ENCODE measurements around the gene RPAP3. TPM values are rescaled to one million over a fixed set of nuclear protein-coding genes. Genes with fewer than 3 reads are reported as not detected.

RPAP3 gene
- total RNA-seq, 2 experiments from 2014 or later: 38.4 to 40.7 TPM

GRCh38 chr12:47730341-47730744 lies 24.5 kb upstream of the RPAP3 start:
- H3K27me3 Mint-ChIP-seq: no peaks in the 10 kb centered on the region
- no peaks in the 10 kb centered on the region for H3K9me3 Mint-ChIP-seq
- H3K4me1 Mint-ChIP-seq: no peaks in the 10 kb centered on the region
- ChIA-PET CTCF (interaction anchor here (5.6 kb wide), 1 partner anchor 12 kb away, joined by 55 read pairs; no protein-coding TSS in a partner anchor), POLR2A (no interaction called here)
- no peak for DNase-seq
- no peak overlapping the region for H3K27ac Mint-ChIP-seq
- no peaks in the 10 kb centered on the region for H3K36me3 Mint-ChIP-seq (ENCODE audit: low read depth)
- no peak overlapping the region for H3K4me3 Mint-ChIP-seq

GRCh38 chr12:47729233-47729632 lies 23.4 kb upstream of the RPAP3 start:
- Mint-ChIP-seq H3K27ac (no peak overlapping the region), H3K9me3 (no peaks in the 10 kb centered on the region), H3K4me3 (no peak overlapping the region), H3K27me3 (no peaks in the 10 kb centered on the region), H3K4me1 (no peaks in the 10 kb centered on the region), H3K36me3 (ENCODE audit: low read depth) (no peaks in the 10 kb centered on the region)
- POLR2A ChIA-PET: no interaction called here
- no peak for DNase-seq
- CTCF ChIA-PET: interaction anchor here (5.6 kb wide), 1 partner anchor 13 kb away, joined by 55 read pairs; no protein-coding TSS in a partner anchor

- Mint-ChIP-seq H3K36me3 (ENCODE audit: low read depth) (peaks cover 5% of the 10 kb centered on the region), H3K27me3 (no peaks in the 10 kb centered on the region), H3K4me1 (peaks cover 25% of the 10 kb centered on the region), H3K27ac (no peak overlapping the region), H3K4me3 (no peak overlapping the region), H3K9me3 (no peaks in the 10 kb centered on the region)
- no peak for DNase-seq
- ChIA-PET CTCF (interaction anchor here (0.7 to 2.3 kb wide), 7 partner anchors 10 to 89 kb away, joined by 3 to 11 read pairs (median 6); no protein-coding TSS in a partner anchor), POLR2A (interaction anchor here (1.2 kb wide), 1 partner anchor 20 kb away, joined by 3 read pairs; the partner anchor contains the start of gene RPAP3)
Observed at GRCh38 chr12:47725893-47726292, 20.1 kb upstream of the RPAP3 start.

- H3K27me3 Mint-ChIP-seq: no peaks in the 10 kb centered on the region
- H3K4me1 Mint-ChIP-seq: peaks cover 26% of the 10 kb centered on the region
- no peak for DNase-seq
- H3K4me3 Mint-ChIP-seq: no peak within 1 kb of the TSS
- ChIA-PET POLR2A (interaction anchor here (1.2 kb wide), 1 partner anchor 19 kb away, joined by 3 read pairs; the partner anchor contains the start of gene RPAP3), CTCF (interaction anchor here (0.9 to 4.4 kb wide), 7 partner anchors 10 to 41 kb away, joined by 3 to 17 read pairs (median 9); no protein-coding TSS in a partner anchor)
- H3K27ac Mint-ChIP-seq: no peak within 1 kb of the TSS
- peaks cover 5% of the 10 kb centered on the region for H3K36me3 Mint-ChIP-seq (ENCODE audit: low read depth)
- H3K9me3 Mint-ChIP-seq: no peaks in the 10 kb centered on the region
Observed at GRCh38 chr12:47725091-47725772, 19.4 kb upstream of the RPAP3 start, which contains the start of gene ENDOU. ENDOU (minus strand) TSS chr12:47725490; CDS start chr12:47725413, 77 bp downstream.

- Mint-ChIP-seq H3K4me3 (no peak overlapping the region), H3K27me3 (no peaks in the 10 kb centered on the region), H3K27ac (no peak overlapping the region), H3K36me3 (ENCODE audit: low read depth) (peaks cover 10% of the 10 kb centered on the region), H3K4me1 (peaks cover 29% of the 10 kb centered on the region), H3K9me3 (no peaks in the 10 kb centered on the region)
- DNase-seq: no peak
- CTCF ChIA-PET: interaction anchor here (0.8 to 4.4 kb wide), 4 partner anchors 8 to 21 kb away, joined by 3 to 17 read pairs (median 3); no protein-coding TSS in a partner anchor
- POLR2A ChIA-PET: interaction anchor here (1.0 to 1.3 kb wide), 2 partner anchors 17 to 115 kb away, joined by 3 read pairs; partner anchors contain the start of gene RPAP3
Observed at GRCh38 chr12:47722941-47723631, 17.3 kb upstream of the RPAP3 start.

GRCh38 chr12:47722136-47722834 lies 16.5 kb upstream of the RPAP3 start:
- peaks cover 37% of the 10 kb centered on the region for H3K4me1 Mint-ChIP-seq
- H3K4me3 Mint-ChIP-seq: no peak overlapping the region
- ChIA-PET POLR2A (interaction anchor here (1.3 kb wide), 1 partner anchor 16 kb away, joined by 3 read pairs; the partner anchor contains the start of gene RPAP3), CTCF (interaction anchor here (0.8 to 4.4 kb wide), 4 partner anchors 17 to 116 kb away, joined by 3 to 17 read pairs (median 6); no protein-coding TSS in a partner anchor)
- H3K9me3 Mint-ChIP-seq: no peaks in the 10 kb centered on the region
- H3K36me3 Mint-ChIP-seq (ENCODE audit: low read depth): peaks cover 10% of the 10 kb centered on the region
- H3K27me3 Mint-ChIP-seq: no peaks in the 10 kb centered on the region
- no peak overlapping the region for H3K27ac Mint-ChIP-seq
- no peak for DNase-seq

GRCh38 chr12:47721431-47721973 lies 15.7 kb upstream of the RPAP3 start:
- no peak overlapping the region for H3K4me3 Mint-ChIP-seq

GRCh38 chr12:47718531-47718930 lies 12.7 kb upstream of the RPAP3 start:
- DNase-seq: no peak
- Mint-ChIP-seq H3K4me3 (no peak overlapping the region), H3K36me3 (ENCODE audit: low read depth) (peaks cover 8% of the 10 kb centered on the region), H3K4me1 (peaks cover 46% of the 10 kb centered on the region), H3K9me3 (no peaks in the 10 kb centered on the region), H3K27me3 (no peaks in the 10 kb centered on the region), H3K27ac (no peak overlapping the region)
- ChIA-PET POLR2A (interaction anchor here (0.5 to 1.8 kb wide), 3 partner anchors 12 to 175 kb away, joined by 3 to 7 read pairs (median 3); partner anchors contain the start of gene RPAP3), CTCF (interaction anchor here (1.0 to 10.9 kb wide), 9 partner anchors 8 to 243 kb away, joined by 3 to 115 read pairs (median 4); partner anchors contain the start of genes RAPGEF3 and SLC48A1)

More at GRCh38 chr12:47721431-47721973, 15.7 kb upstream of the RPAP3 start:
- ChIA-PET POLR2A (no interaction called here), CTCF (interaction anchor here (1.1 to 4.4 kb wide), 3 partner anchors 21 to 117 kb away, joined by 3 to 17 read pairs (median 8); no protein-coding TSS in a partner anchor)
- H3K27me3 Mint-ChIP-seq: no peaks in the 10 kb centered on the region
- peaks cover 10% of the 10 kb centered on the region for H3K36me3 Mint-ChIP-seq (ENCODE audit: low read depth)
- H3K4me1 Mint-ChIP-seq: peaks cover 39% of the 10 kb centered on the region
- DNase-seq: peak; percentile 38
- H3K27ac Mint-ChIP-seq: peak overlapping the region; percentile 2
- no peaks in the 10 kb centered on the region for H3K9me3 Mint-ChIP-seq

- ChIA-PET CTCF (interaction anchor here (1.2 to 10.9 kb wide), 7 partner anchors 11 to 243 kb away, joined by 3 to 115 read pairs (median 5); partner anchors contain the start of genes RAPGEF3 and SLC48A1), POLR2A (interaction anchor here (0.5 to 1.8 kb wide), 3 partner anchors 12 to 176 kb away, joined by 3 to 7 read pairs (median 3); partner anchors contain the start of gene RPAP3)
- DNase-seq: peak; percentile 56
- Mint-ChIP-seq H3K9me3 (no peaks in the 10 kb centered on the region), H3K27ac (no peak overlapping the region), H3K36me3 (ENCODE audit: low read depth) (peaks cover 4% of the 10 kb centered on the region), H3K4me3 (no peak overlapping the region), H3K4me1 (peaks cover 41% of the 10 kb centered on the region), H3K27me3 (no peaks in the 10 kb centered on the region)
Observed at GRCh38 chr12:47717443-47718193, 11.8 kb upstream of the RPAP3 start.

GRCh38 chr12:47717046-47717442 lies 11.2 kb upstream of the RPAP3 start:
- ChIA-PET CTCF (interaction anchor here (0.6 to 10.9 kb wide), 8 partner anchors 10 to 65 kb away, joined by 4 to 115 read pairs (median 6); partner anchors contain the start of genes RAPGEF3 and SLC48A1), POLR2A (interaction anchor here (1.2 to 1.8 kb wide), 2 partner anchors 11 to 121 kb away, joined by 3 to 7 read pairs; partner anchors contain the start of gene RPAP3)
- H3K27me3 Mint-ChIP-seq: no peaks in the 10 kb centered on the region
- no peak overlapping the region for H3K27ac Mint-ChIP-seq
- DNase-seq: peak; percentile 15
- no peaks in the 10 kb centered on the region for H3K9me3 Mint-ChIP-seq
- peaks cover 35% of the 10 kb centered on the region for H3K4me1 Mint-ChIP-seq
- H3K36me3 Mint-ChIP-seq (ENCODE audit: low read depth): peaks cover 4% of the 10 kb centered on the region
- H3K4me3 Mint-ChIP-seq: no peak overlapping the region

- DNase-seq: no peak
Observed at GRCh38 chr12:47715877-47716548, 10.2 kb upstream of the RPAP3 start.

More at GRCh38 chr12:47715877-47716548, 10.2 kb upstream of the RPAP3 start:
- H3K27ac Mint-ChIP-seq: no peak overlapping the region
- no peak overlapping the region for H3K4me3 Mint-ChIP-seq
- peaks cover 25% of the 10 kb centered on the region for H3K4me1 Mint-ChIP-seq
- H3K9me3 Mint-ChIP-seq: no peaks in the 10 kb centered on the region
- POLR2A ChIA-PET: interaction anchor here (0.8 to 3.0 kb wide), 6 partner anchors 9 to 123 kb away, joined by 3 to 9 read pairs (median 5); no protein-coding TSS in a partner anchor
- H3K36me3 Mint-ChIP-seq (ENCODE audit: low read depth): peaks cover 4% of the 10 kb centered on the region
- no peaks in the 10 kb centered on the region for H3K27me3 Mint-ChIP-seq
- CTCF ChIA-PET: interaction anchor here (0.9 to 10.9 kb wide), 15 partner anchors 10 to 684 kb away, joined by 3 to 115 read pairs (median 9); partner anchors contain the start of genes ENDOU, RAPGEF3, RPAP3 and SLC48A1

Data from activated CD4-positive, alpha-beta memory T cell treated with anti-CD3 and anti-CD28 coated beads, Interleukin-2, amount 10 ng/mL, durations not matched to agents 7 days and 5 days (primary cell).